ENCODE results near the gene MKRN2OS. TPM values are rescaled to one million over a fixed set of nuclear protein-coding genes. Genes with fewer than 3 reads are reported as not detected.
A peak's percentile ranks its signal among the peaks of the same experiment; 100 is the strongest.

Gene MKRN2OS
- total RNA-seq, 1 donor from 2014 or later: not detected

- Mint-ChIP-seq H3K27ac (ENCODE audit: unreplicated experiment) (peak overlapping the region; percentile 59), H3K4me1 (ENCODE audit: low read depth) (peaks cover 11% of the 10 kb centered on the region), H3K27me3 (ENCODE audit: low read depth) (no peaks in the 10 kb centered on the region), H3K36me3 (ENCODE audit: low read depth) (peaks cover 31% of the 10 kb centered on the region), H3K9me3 (ENCODE audit: low read depth) (no peaks in the 10 kb centered on the region), H3K4me3 (ENCODE audit: unreplicated experiment) (no peak overlapping the region)
- TF ChIP-seq, protein P1, sequence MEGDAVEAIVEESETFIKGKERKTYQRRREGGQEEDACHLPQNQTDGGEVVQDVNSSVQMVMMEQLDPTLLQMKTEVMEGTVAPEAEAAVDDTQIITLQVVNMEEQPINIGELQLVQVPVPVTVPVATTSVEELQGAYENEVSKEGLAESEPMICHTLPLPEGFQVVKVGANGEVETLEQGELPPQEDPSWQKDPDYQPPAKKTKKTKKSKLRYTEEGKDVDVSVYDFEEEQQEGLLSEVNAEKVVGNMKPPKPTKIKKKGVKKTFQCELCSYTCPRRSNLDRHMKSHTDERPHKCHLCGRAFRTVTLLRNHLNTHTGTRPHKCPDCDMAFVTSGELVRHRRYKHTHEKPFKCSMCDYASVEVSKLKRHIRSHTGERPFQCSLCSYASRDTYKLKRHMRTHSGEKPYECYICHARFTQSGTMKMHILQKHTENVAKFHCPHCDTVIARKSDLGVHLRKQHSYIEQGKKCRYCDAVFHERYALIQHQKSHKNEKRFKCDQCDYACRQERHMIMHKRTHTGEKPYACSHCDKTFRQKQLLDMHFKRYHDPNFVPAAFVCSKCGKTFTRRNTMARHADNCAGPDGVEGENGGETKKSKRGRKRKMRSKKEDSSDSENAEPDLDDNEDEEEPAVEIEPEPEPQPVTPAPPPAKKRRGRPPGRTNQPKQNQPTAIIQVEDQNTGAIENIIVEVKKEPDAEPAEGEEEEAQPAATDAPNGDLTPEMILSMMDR (IDR thresholded peaks at IDR 0.05): no peak
- no peak for DNase-seq (ENCODE audit: low spot score)
Measured at GRCh38 chr3:12588039-12589009, 43.0 kb upstream of the MKRN2OS start.

DNA sequence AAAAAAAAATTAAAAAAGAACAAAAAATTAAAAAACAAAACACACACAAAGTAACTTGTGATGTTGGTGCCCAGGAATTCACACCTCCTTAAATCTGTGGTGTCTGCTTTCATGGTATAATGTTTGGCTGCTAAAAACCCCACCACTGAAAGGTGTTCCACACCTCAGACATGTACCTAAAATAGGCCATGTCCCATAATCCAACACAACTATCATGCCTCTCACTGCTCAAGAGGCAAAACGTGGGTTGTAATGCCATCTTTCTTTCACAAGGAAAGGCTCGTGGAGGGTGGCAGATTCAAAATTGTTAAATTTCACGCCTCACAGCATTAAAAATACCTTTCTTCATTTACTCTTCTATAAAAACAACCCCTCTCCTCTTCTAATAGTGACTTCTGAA, 41.1 kb upstream of the MKRN2OS start:
- no peak for DNase-seq (ENCODE audit: low spot score)
- Mint-ChIP-seq H3K9me3 (ENCODE audit: low read depth) (no peaks in the 10 kb centered on the region), H3K27me3 (ENCODE audit: low read depth) (no peaks in the 10 kb centered on the region), H3K27ac (ENCODE audit: unreplicated experiment) (no peak overlapping the region), H3K36me3 (ENCODE audit: low read depth) (peaks cover 29% of the 10 kb centered on the region), H3K4me1 (ENCODE audit: low read depth) (peaks cover 11% of the 10 kb centered on the region), H3K4me3 (ENCODE audit: unreplicated experiment) (no peak overlapping the region)
- TF ChIP-seq, protein P1 (IDR thresholded peaks at IDR 0.05): no peak

GRCh38 chr3:12585970-12586369, 40.7 kb upstream of the MKRN2OS start:
- TF ChIP-seq, protein P1 (IDR thresholded peaks at IDR 0.05): no peak
- Mint-ChIP-seq H3K4me3 (ENCODE audit: unreplicated experiment) (no peak overlapping the region), H3K27me3 (ENCODE audit: low read depth) (no peaks in the 10 kb centered on the region), H3K36me3 (ENCODE audit: low read depth) (peaks cover 30% of the 10 kb centered on the region), H3K4me1 (ENCODE audit: low read depth) (peaks cover 11% of the 10 kb centered on the region), H3K27ac (ENCODE audit: unreplicated experiment) (no peak overlapping the region), H3K9me3 (ENCODE audit: low read depth) (no peaks in the 10 kb centered on the region)
- DNase-seq (ENCODE audit: low spot score): no peak

- H3K4me1 Mint-ChIP-seq (ENCODE audit: low read depth): peaks cover 11% of the 10 kb centered on the region
Measured at GRCh38 chr3:12585181-12585580, 39.9 kb upstream of the MKRN2OS start.

DNA sequence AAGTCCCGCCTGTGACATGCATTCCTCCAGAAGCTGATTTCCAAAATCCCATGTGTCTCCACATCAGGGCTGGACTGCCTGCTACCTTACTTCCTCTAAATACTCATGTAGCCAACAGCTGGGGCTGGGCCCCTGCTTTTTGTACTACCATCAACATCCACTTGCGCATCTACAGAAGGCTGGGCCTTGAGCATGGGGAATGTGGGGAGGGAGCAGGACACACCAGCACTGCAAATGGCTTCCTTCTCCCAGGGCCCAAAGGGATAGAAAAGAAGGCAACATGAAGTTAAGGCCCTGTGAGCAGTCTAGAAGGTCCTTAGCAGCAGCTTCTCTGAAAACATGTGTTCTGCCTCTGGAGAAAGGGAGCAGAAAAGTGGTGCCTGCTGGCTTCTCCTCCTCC, 38.8 kb upstream of the MKRN2OS start:
- no peak for DNase-seq (ENCODE audit: low spot score)
- Mint-ChIP-seq H3K4me1 (ENCODE audit: low read depth) (peaks cover 15% of the 10 kb centered on the region), H3K9me3 (ENCODE audit: low read depth) (no peaks in the 10 kb centered on the region), H3K36me3 (ENCODE audit: low read depth) (peaks cover 29% of the 10 kb centered on the region), H3K4me3 (ENCODE audit: unreplicated experiment) (no peak overlapping the region), H3K27ac (ENCODE audit: unreplicated experiment) (no peak overlapping the region), H3K27me3 (ENCODE audit: low read depth) (no peaks in the 10 kb centered on the region)
- TF ChIP-seq, protein P1 (IDR thresholded peaks at IDR 0.05): no peak

More at GRCh38 chr3:12585181-12585580, 39.9 kb upstream of the MKRN2OS start:
- DNase-seq (ENCODE audit: low spot score): no peak
- Mint-ChIP-seq H3K27ac (ENCODE audit: unreplicated experiment) (peak overlapping the region; percentile 74), H3K36me3 (ENCODE audit: low read depth) (peaks cover 30% of the 10 kb centered on the region), H3K27me3 (ENCODE audit: low read depth) (no peaks in the 10 kb centered on the region), H3K4me3 (ENCODE audit: unreplicated experiment) (no peak overlapping the region), H3K9me3 (ENCODE audit: low read depth) (no peaks in the 10 kb centered on the region)
- TF ChIP-seq, protein P1 (IDR thresholded peaks at IDR 0.05): no peak

All from chondrocyte (in vitro differentiated cells).